H1 (cell line): ENCODE results near the gene MAPK8. TPM values are rescaled to one million over a fixed set of nuclear protein-coding genes. Genes with fewer than 3 reads are reported as not detected.

ENCODE experiments used
- CTCF ChIA-PET: fragments of 300-600 bp; sonication (Branson Sonifier 250); formaldehyde crosslinking; loops from one replicate; lab custom pipeline; 2021; ENCODE audit not compliant: partially characterized antibody; lab: Charles Lee
- POLR2A ChIA-PET: fragments of 300-600 bp; sonication (Branson Sonifier 250); formaldehyde crosslinking; loops from one replicate; lab custom pipeline; 2021; ENCODE audit warnings: inconsistent platforms; ENCODE audit not compliant: partially characterized antibody; lab: Charles Lee
- DNase-seq, 2 experiments: peaks; one replicate each; pipeline versions ENCODE4 v3.0.0 to v3.0.0-alpha.2; 2010 to 2022; ENCODE audit warnings: low spot score in 2 of 2, low read depth in 1 of 2, mixed read lengths in 1 of 2
- FAIRE-seq: peaks from 2 replicates; lab custom pipeline; 2011; peaks lifted over from hg19 to GRCh38; lab: Jason Lieb, UNC
- H2AFZ ChIP-seq: 2 replicates; pipeline ENCODE4 v1.8.1; 2012; ENCODE audit warnings: low read length, inconsistent platforms
- H2AK5ac ChIP-seq: 2 replicates; pipeline ENCODE4 v1.6.1; 2013; ENCODE audit warnings: low read depth, low read length
- H2BK120ac ChIP-seq: replicated peaks from 2 replicates; pipeline ENCODE3; 2013; ENCODE audit warnings: low read depth, low read length, inconsistent platforms
- H2BK12ac ChIP-seq: 2 replicates; pipeline ENCODE4 v1.6.1; 2013; ENCODE audit warnings: low read depth, low read length
- H2BK15ac ChIP-seq: 2 replicates; pipeline ENCODE4 v1.6.1; 2013; ENCODE audit warnings: low read length
- H2BK20ac ChIP-seq: 2 replicates; pipeline ENCODE4 v1.6.1; 2013; ENCODE audit warnings: low read length
- H2BK5ac ChIP-seq: 2 replicates; pipeline ENCODE4 v1.6.1; 2013; ENCODE audit warnings: low read depth, low read length
- H3K14ac ChIP-seq: 2 replicates; pipeline ENCODE4 v1.6.1; 2013; ENCODE audit warnings: inconsistent platforms; ENCODE audit not compliant: insufficient read length
- H3K18ac ChIP-seq: 2 replicates; pipeline ENCODE4 v1.6.1; 2013; ENCODE audit warnings: low read length; ENCODE audit errors: extremely low read depth
- H3K23ac ChIP-seq: 2 replicates; pipeline ENCODE4 v1.6.1; 2013; ENCODE audit warnings: inconsistent platforms; ENCODE audit not compliant: insufficient read length
- H3K23me2 ChIP-seq: 2 replicates; pipeline ENCODE4 v1.6.1; 2013; ENCODE audit warnings: low read depth, low read length
- H3K27ac ChIP-seq: 2 replicates; pipeline ENCODE4 v1.6.1; 2011; ENCODE audit warnings: low read depth, low read length, inconsistent platforms
- H3K27me3 ChIP-seq, 4 experiments: replicated peaks in 1 of 4; 1 replicate in 1 of 4; 2 replicates in 3 of 4; pipeline versions ENCODE4 v1.6.1 to v1.8.1; 2011 to 2013; ENCODE audit warnings: low read length in 3 of 4, mild to moderate bottlenecking in 3 of 4, inconsistent platforms in 2 of 4, mixed read lengths in 2 of 4, moderate library complexity in 1 of 4; ENCODE audit not compliant: control insufficient read depth in 3 of 4, insufficient read depth in 3 of 4; ENCODE audit errors: extremely low read depth in 1 of 4
- H3K36me3 ChIP-seq, 4 experiments: 2 replicates each; pipeline versions ENCODE4 v1.6.1 to v1.8.1; 2011 to 2013; ENCODE audit warnings: mild to moderate bottlenecking in 4 of 4, low read length in 3 of 4, moderate library complexity in 2 of 4, control low read depth in 1 of 4, inconsistent platforms in 1 of 4; ENCODE audit not compliant: insufficient read depth in 4 of 4, control insufficient read depth in 2 of 4
- H3K4ac ChIP-seq: replicated peaks from 2 replicates; pipeline ENCODE3; 2013; ENCODE audit warnings: low read length, low read depth, mixed read lengths, inconsistent platforms; ENCODE audit not compliant: insufficient read length
- H3K4me1 ChIP-seq, 4 experiments: replicated peaks in 1 of 4; 1 replicate in 1 of 4; 2 replicates in 3 of 4; pipeline versions ENCODE4 v1.6.1 to v1.8.1; 2011 to 2013; ENCODE audit warnings: low read length in 3 of 4, inconsistent platforms in 2 of 4, mixed read lengths in 1 of 4; ENCODE audit not compliant: insufficient read depth in 4 of 4, control insufficient read depth in 3 of 4
- H3K4me2 ChIP-seq, 2 experiments: 2 replicates each; pipeline versions ENCODE4 v1.6.1 to v1.8.1; 2011 to 2013; ENCODE audit warnings: low read depth in 2 of 2, low read length in 2 of 2, control low read depth in 1 of 2, inconsistent platforms in 1 of 2, mild to moderate bottlenecking in 1 of 2; ENCODE audit not compliant: insufficient read depth in 1 of 2
- H3K4me3 ChIP-seq, 4 experiments: fragments of 200-600, 300-600 bp in 1 of 4; sonication (generic), shearing (Covaris generic), sonication (Bioruptor Twin) in 1 of 4; 2 replicates each; pipeline versions ENCODE4 v1.5.1 to v1.8.1; 2011 to 2016; ENCODE audit warnings: low read length in 4 of 4, low read depth in 3 of 4, control low read depth in 2 of 4, inconsistent platforms in 2 of 4, mild to moderate bottlenecking in 2 of 4, mixed read lengths in 1 of 4, moderate library complexity in 1 of 4; ENCODE audit not compliant: insufficient read depth in 2 of 4; ENCODE audit errors: extremely low read depth in 1 of 4
- H3K56ac ChIP-seq: replicated peaks from 2 replicates; pipeline ENCODE3; 2013; ENCODE audit warnings: low read depth, mild to moderate bottlenecking, mixed read lengths, low read length, inconsistent platforms; ENCODE audit not compliant: insufficient read length
- H3K79me1 ChIP-seq: 2 replicates; pipeline ENCODE4 v1.6.1; 2013; ENCODE audit warnings: low read depth, low read length, control low read depth
- H3K79me2 ChIP-seq, 2 experiments: 2 replicates each; pipeline versions ENCODE4 v1.6.1 to v1.8.1; 2012 to 2013; ENCODE audit warnings: low read length in 2 of 2, mild to moderate bottlenecking in 2 of 2, inconsistent platforms in 1 of 2; ENCODE audit not compliant: insufficient read depth in 2 of 2, control insufficient read depth in 1 of 2
- H3K9ac ChIP-seq, 4 experiments: replicated peaks in 1 of 4; 1 replicate in 1 of 4; 2 replicates in 3 of 4; pipeline versions ENCODE4 v1.6.1 to v1.8.1; 2011 to 2013; ENCODE audit warnings: low read depth in 3 of 4, low read length in 3 of 4, control low read depth in 2 of 4, mild to moderate bottlenecking in 2 of 4, moderate library complexity in 2 of 4, inconsistent platforms in 1 of 4; ENCODE audit errors: extremely low read depth in 1 of 4
- H3K9me3 ChIP-seq, 2 experiments: 2 replicates each; pipeline versions ENCODE4 v1.6.1 to v1.8.1; 2012 to 2013; ENCODE audit warnings: mild to moderate bottlenecking in 2 of 2, moderate library complexity in 2 of 2, control low read depth in 1 of 2, inconsistent platforms in 1 of 2, low read depth in 1 of 2, low read length in 1 of 2, mixed read lengths in 1 of 2; ENCODE audit not compliant: insufficient read depth in 2 of 2
- H4K20me1 ChIP-seq, 2 experiments: replicated peaks in 1 of 2; 2 replicates each; pipeline versions ENCODE3 to v1.8.1; 2011 to 2013; ENCODE audit warnings: inconsistent platforms in 2 of 2, low read length in 2 of 2, mild to moderate bottlenecking in 1 of 2; ENCODE audit not compliant: insufficient read depth in 2 of 2, control insufficient read depth in 1 of 2
- H4K5ac ChIP-seq: 2 replicates; pipeline ENCODE4 v1.6.1; 2013; ENCODE audit warnings: low read length, low read depth, mixed read lengths, inconsistent platforms; ENCODE audit not compliant: insufficient read length
- H4K8ac ChIP-seq: 2 replicates; pipeline ENCODE4 v1.8.0; 2013; ENCODE audit warnings: mild to moderate bottlenecking, moderate library complexity, low read length, inconsistent platforms; ENCODE audit not compliant: insufficient read depth; ENCODE audit errors: extremely low read depth
- H4K91ac ChIP-seq: replicated peaks from 2 replicates; pipeline ENCODE3; 2013; ENCODE audit warnings: low read length, mixed read lengths, inconsistent platforms; ENCODE audit not compliant: insufficient read length
- HDAC6 ChIP-seq: IDR thresholded peaks from one replicate; pipeline ENCODE4 v1.7.1; 2012; ENCODE audit warnings: low read depth, mild to moderate bottlenecking, inconsistent platforms, low read length, moderate library complexity
- RXRA ChIP-seq: IDR thresholded peaks from 2 replicates; pipeline ENCODE4 v1.6.1; 2011; ENCODE audit warnings: low read depth, mild to moderate bottlenecking, low read length, moderate library complexity; ENCODE audit not compliant: insufficient read depth
- WGBS, 2 experiments: shearing (Covaris generic) in 1 of 2; methylation state at CpG; one replicate each; pipeline versions ENCODE4 v1.1.6 to v1.1.7; 2013 to 2015; ENCODE audit warnings: low lambda C conversion rate in 2 of 2, mixed read lengths in 2 of 2, inconsistent platforms in 1 of 2, low coverage in 1 of 2, missing lambda C conversion rate in 1 of 2; ENCODE audit not compliant: insufficient replicate concordance in 2 of 2, insufficient coverage in 1 of 2, insufficient read length in 1 of 2; ENCODE audit errors: extremely low coverage in 1 of 2, missing lambda C conversion rate in 1 of 2; 5-methylcytosine and 5-hydroxymethylcytosine counted together
- polyA plus RNA-seq, 7 experiments: library from polyadenylated mRNA; depleted of rRNA in 3 of 7; stranded (reverse) in 5 of 7; unstranded in 2 of 7; fragments of >200 nt in 5 of 7; fragments of 200-250 nt in 2 of 7; gene quantifications; 1 replicate in 5 of 7; 2 replicates in 1 of 7; 4 replicates in 1 of 7; pipeline versions ENCODE4 v1.2.1 to v1.2.3, GENCODE V29; 2011 to 2013; ENCODE audit warnings: missing spikeins in 2 of 7, mixed read lengths in 2 of 7
- total RNA-seq: library from RNA; stranded (reverse); fragmentation: NEBNext Ultra II Directional; extraction: Animal tissue kit (Norgen Biotek cat#: 25700); gene quantifications from 2 replicates; pipeline ENCODE4 v1.2.1, GENCODE V29; 2021

MAPK8 gene
- total and polyA plus RNA-seq, 2 of the 8 experiments (the other 6 are each of a cell fraction or from before 2014, with no cell fraction given), result 23.3 to 71.3 TPM

DNA sequence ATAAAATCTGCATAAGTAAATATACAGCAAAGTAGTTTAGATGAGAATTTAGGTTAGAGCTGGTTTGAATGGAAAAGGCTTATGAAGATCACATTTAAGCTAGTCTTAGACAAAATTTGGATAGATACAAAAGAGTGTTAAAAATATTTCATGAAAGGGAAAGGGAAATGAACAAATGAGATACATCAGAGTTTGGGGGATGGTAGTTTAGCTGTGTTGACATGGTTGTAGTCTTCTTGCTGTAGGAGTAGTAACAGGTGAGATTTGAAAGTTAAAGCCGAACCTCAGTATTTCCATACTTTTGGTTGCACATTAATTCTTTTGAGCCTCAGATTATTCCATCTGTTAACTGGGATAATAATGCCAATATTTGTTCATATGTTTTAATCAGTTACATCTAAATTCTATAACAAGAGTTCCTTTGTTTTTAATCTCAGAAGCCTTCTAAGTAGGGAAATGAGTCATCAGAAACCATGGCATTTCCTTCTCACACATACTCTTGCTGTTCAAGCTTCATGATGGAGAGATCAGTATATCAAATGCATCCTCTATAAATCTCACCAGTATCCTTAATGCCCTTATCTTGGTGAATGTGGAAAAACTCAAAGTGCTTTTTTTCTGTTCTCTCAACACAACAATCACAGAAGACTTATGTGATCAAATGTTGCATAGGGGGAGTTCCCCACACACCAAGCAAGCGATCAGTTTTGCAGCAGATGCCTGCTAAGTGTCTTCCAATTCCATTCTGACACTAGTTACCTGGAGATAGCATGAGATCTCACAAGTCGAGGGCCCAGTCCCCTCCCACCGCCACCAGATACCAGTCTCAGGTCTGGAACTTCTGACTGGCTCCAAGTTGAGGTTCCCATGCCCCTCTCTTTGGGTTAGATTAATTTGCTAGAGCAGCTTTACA lies 84.7 kb downstream of the MAPK8 start:
- Histone ChIP-seq H3K79me2 (peaks cover 0 to 36% of the 10 kb centered on the region in 2 experiments; a peak in 2 of 4 replicates), H2BK12ac (no peak overlapping the region)
- CTCF ChIA-PET, result interaction anchor here (0.7 to 1.9 kb wide), 5 partner anchors 10 to 126 kb away, joined by 3 to 8 read pairs (median 5); no protein-coding TSS in a partner anchor

More for the DNA sequence above, 84.7 kb downstream of the MAPK8 start:
- no peak overlapping the region for H4K91ac ChIP-seq
- H2BK5ac ChIP-seq, result no peak overlapping the region
- no peak overlapping the region for H2BK15ac ChIP-seq
- H3K4me3 ChIP-seq, result no peak overlapping the region
- no peaks in the 10 kb centered on the region for H3K23me2 ChIP-seq
- FAIRE-seq (no peak), DNase-seq (no peak)
- no peak overlapping the region for H3K14ac ChIP-seq
- no peaks in the 10 kb centered on the region for H3K9me3 ChIP-seq
- H3K36me3 ChIP-seq, result no peaks in the 10 kb centered on the region
- no peak overlapping the region for H2BK20ac ChIP-seq
- H2AFZ ChIP-seq, result no peak overlapping the region
- no peak overlapping the region for H3K18ac ChIP-seq
- H4K20me1 ChIP-seq, result peaks cover 1 to 6% of the 10 kb centered on the region in 2 experiments
- H2AK5ac ChIP-seq, result no peak overlapping the region
- WGBS, 2 experiments, result 93% methylated on average over 4 of the region's 4 CpGs; no CpG with 5 or more reads in 1 of the 2 experiments
- no peak overlapping the region for H3K23ac ChIP-seq
- H3K56ac ChIP-seq, result no peak overlapping the region
- H2BK120ac ChIP-seq, result no peak overlapping the region
- no peak overlapping the region for H3K4ac ChIP-seq
- no peak for TF ChIP-seq RXRA
- TF ChIP-seq HDAC6, result no peak
- H4K8ac ChIP-seq, result no peak overlapping the region
- peaks cover 0 to 5% (median 1%) of the 10 kb centered on the region in 4 experiments; a peak in 1 of 7 replicates for H3K4me1 ChIP-seq
- no peak overlapping the region for H3K4me2 ChIP-seq
- POLR2A ChIA-PET, result no interaction called here
- H3K79me1 ChIP-seq, result no peaks in the 10 kb centered on the region; the same call in 1 of the 2 replicates
- no peak overlapping the region for H4K5ac ChIP-seq
- H3K27ac ChIP-seq, result no peak overlapping the region
- no peak overlapping the region for H3K9ac ChIP-seq
- no peaks in the 10 kb centered on the region for H3K27me3 ChIP-seq
